Measurements from ENCODE around the gene SHC3. TPM values are rescaled to one million over a fixed set of nuclear protein-coding genes. Genes with fewer than 3 reads are reported as not detected.

SHC3 gene
- total RNA-seq, 2 donors from 2014 or later, result 0.95 to 1.3 TPM

DNA sequence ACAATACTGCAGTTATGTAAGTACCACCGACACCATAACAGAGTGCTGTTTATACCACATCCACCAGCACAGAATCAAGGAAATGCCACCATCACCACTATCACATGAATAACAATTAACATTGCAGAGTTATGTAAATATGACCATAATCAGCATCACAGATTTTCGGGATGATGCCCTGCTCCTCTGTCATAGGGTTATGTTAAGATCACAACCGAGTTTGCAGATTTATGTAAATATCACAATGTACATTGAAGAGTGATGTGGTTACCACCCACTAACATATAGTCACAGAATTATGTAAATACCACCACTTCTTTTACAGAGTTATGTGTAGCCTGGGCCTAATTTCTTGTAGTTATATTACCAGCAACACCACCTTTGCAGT lies 61.8 kb downstream of the SHC3 start:
- DNase-seq, result no peak
- H3K9ac ChIP-seq (ENCODE audit: extremely low read depth, low read length, poor library complexity, severe bottlenecking), result no peak overlapping the region
- Mint-ChIP-seq H3K27ac (no peak overlapping the region), H3K4me3 (no peak overlapping the region), H3K36me3 (ENCODE audit: low read depth) (no peaks in the 10 kb centered on the region), H3K4me1 (no peaks in the 10 kb centered on the region), H3K27me3 (ENCODE audit: insufficient read depth) (no peaks in the 10 kb centered on the region), H3K9me3 (no peaks in the 10 kb centered on the region)
- WGBS, 2 experiments (ENCODE audit: insufficient coverage in 1 of 2, insufficient read length in 1 of 2), result 82 to 100% methylated on average over 1 to 3 of the region's 3 CpGs
- H3K36me3 ChIP-seq (ENCODE audit: control insufficient read depth, insufficient read depth, low read length), result no peaks in the 10 kb centered on the region
- H3K4me1 ChIP-seq (ENCODE audit: control insufficient read depth, insufficient read depth, low read length), result no peaks in the 10 kb centered on the region
- H3K9me3 ChIP-seq (ENCODE audit: control insufficient read depth, low read length), result no peaks in the 10 kb centered on the region
- no peak overlapping the region for H3K27ac ChIP-seq (ENCODE audit: low read depth, low read length)
- H3K4me3 ChIP-seq (ENCODE audit: low read length), result no peak overlapping the region
- H3K27me3 ChIP-seq (ENCODE audit: control insufficient read depth, insufficient read depth, low read length, poor library complexity, severe bottlenecking), result no peaks in the 10 kb centered on the region
- TF ChIP-seq, protein P1, sequence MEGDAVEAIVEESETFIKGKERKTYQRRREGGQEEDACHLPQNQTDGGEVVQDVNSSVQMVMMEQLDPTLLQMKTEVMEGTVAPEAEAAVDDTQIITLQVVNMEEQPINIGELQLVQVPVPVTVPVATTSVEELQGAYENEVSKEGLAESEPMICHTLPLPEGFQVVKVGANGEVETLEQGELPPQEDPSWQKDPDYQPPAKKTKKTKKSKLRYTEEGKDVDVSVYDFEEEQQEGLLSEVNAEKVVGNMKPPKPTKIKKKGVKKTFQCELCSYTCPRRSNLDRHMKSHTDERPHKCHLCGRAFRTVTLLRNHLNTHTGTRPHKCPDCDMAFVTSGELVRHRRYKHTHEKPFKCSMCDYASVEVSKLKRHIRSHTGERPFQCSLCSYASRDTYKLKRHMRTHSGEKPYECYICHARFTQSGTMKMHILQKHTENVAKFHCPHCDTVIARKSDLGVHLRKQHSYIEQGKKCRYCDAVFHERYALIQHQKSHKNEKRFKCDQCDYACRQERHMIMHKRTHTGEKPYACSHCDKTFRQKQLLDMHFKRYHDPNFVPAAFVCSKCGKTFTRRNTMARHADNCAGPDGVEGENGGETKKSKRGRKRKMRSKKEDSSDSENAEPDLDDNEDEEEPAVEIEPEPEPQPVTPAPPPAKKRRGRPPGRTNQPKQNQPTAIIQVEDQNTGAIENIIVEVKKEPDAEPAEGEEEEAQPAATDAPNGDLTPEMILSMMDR (conservative IDR thresholded peaks at IDR 0.05), result no peak

DNA sequence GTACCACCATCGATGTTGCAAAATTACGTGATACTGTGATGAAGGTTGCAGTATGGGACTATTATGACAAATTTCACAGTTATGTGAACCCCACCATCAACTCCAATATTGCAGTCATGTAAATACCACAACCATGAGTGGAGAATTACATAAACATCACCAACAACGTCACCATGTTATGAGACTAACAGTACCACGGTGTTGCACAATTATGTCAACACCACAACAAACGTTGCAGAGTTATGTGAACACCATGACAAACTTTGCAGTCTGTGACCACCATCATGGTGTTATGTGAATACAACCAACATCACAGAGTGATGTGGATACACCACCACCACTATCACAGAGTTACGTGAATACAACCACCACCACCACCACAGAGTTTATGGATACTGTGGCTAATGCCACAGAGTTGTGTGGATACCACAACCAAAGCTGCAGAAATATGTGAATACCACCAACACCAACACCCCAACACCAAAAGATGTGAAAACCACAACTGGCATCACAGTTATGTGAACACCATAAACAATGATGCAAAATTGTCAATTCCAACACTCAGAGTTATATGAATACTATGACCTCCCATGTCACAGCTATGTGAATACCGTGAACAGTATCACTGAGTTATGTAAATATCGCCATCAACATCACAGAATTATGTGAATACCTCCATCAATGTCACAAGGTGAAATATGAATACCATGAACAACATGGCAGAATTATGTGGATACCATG lies 62.4 kb downstream of the SHC3 start:
- DNase-seq, result no peak
- Histone ChIP-seq H3K9me3 (ENCODE audit: control insufficient read depth, low read length) (no peaks in the 10 kb centered on the region), H3K36me3 (ENCODE audit: control insufficient read depth, insufficient read depth, low read length) (no peaks in the 10 kb centered on the region), H3K9ac (ENCODE audit: extremely low read depth, low read length, poor library complexity, severe bottlenecking) (no peak overlapping the region), H3K4me1 (ENCODE audit: control insufficient read depth, insufficient read depth, low read length) (no peaks in the 10 kb centered on the region), H3K27ac (ENCODE audit: low read depth, low read length) (no peak overlapping the region), H3K27me3 (ENCODE audit: control insufficient read depth, insufficient read depth, low read length, poor library complexity, severe bottlenecking) (no peaks in the 10 kb centered on the region), H3K4me3 (ENCODE audit: low read length) (no peak overlapping the region)
- TF ChIP-seq, protein P1 (conservative IDR thresholded peaks at IDR 0.05), result no peak
- no peak overlapping the region for H3K27ac Mint-ChIP-seq
- H3K27me3 Mint-ChIP-seq (ENCODE audit: insufficient read depth), result no peaks in the 10 kb centered on the region
- no peaks in the 10 kb centered on the region for H3K9me3 Mint-ChIP-seq
- WGBS, 2 experiments (ENCODE audit: insufficient coverage in 1 of 2, insufficient read length in 1 of 2), result 95 to 97% methylated on average over 5 to 8 of the region's 8 CpGs
- H3K36me3 Mint-ChIP-seq (ENCODE audit: low read depth), result no peaks in the 10 kb centered on the region
- H3K4me1 Mint-ChIP-seq, result no peaks in the 10 kb centered on the region
- no peak overlapping the region for H3K4me3 Mint-ChIP-seq

DNA sequence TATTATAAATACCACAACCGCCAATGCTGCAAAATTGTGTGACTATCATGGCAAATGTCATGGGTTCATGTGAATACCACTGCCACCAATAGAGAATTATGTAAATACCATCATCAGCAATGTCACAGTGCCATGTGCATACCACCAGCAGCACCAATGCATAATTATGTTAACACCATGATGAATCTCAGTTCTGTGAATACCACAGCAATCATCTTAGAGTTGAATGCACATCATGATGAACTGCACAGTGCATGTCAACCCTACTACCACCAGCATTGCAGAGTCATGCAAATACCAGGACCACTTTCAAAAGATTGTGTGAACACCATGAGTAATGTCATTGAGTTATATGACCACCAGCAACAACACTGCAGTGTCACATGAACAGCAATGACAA lies 63.2 kb downstream of the SHC3 start:
- DNase-seq, result no peak
- no peaks in the 10 kb centered on the region for H3K9me3 Mint-ChIP-seq
- no peak overlapping the region for H3K4me3 Mint-ChIP-seq
- TF ChIP-seq, protein P1 (conservative IDR thresholded peaks at IDR 0.05), result no peak
- no peaks in the 10 kb centered on the region for H3K27me3 ChIP-seq (ENCODE audit: control insufficient read depth, insufficient read depth, low read length, poor library complexity, severe bottlenecking)
- 88 to 95% methylated on average over 1 of the region's 1 CpG for whole genome bisulfite sequencing, 2 experiments (ENCODE audit: insufficient coverage in 1 of 2, insufficient read length in 1 of 2)
- no peaks in the 10 kb centered on the region for H3K36me3 ChIP-seq (ENCODE audit: control insufficient read depth, insufficient read depth, low read length)
- H3K27ac ChIP-seq (ENCODE audit: low read depth, low read length), result no peak overlapping the region
- H3K4me1 ChIP-seq (ENCODE audit: control insufficient read depth, insufficient read depth, low read length), result no peaks in the 10 kb centered on the region
- no peaks in the 10 kb centered on the region for H3K27me3 Mint-ChIP-seq (ENCODE audit: insufficient read depth)
- no peak overlapping the region for H3K27ac Mint-ChIP-seq
- no peaks in the 10 kb centered on the region for H3K4me1 Mint-ChIP-seq
- H3K4me3 ChIP-seq (ENCODE audit: low read length), result no peak overlapping the region
- no peaks in the 10 kb centered on the region for H3K36me3 Mint-ChIP-seq (ENCODE audit: low read depth)
- no peak overlapping the region for H3K9ac ChIP-seq (ENCODE audit: extremely low read depth, low read length, poor library complexity, severe bottlenecking)
- H3K9me3 ChIP-seq (ENCODE audit: control insufficient read depth, low read length), result no peaks in the 10 kb centered on the region
